ENCODE data around the gene RPS2.

GRCh38 chr16:2001456-2002355, 37.1 kb upstream of the RPS2 start:
- TF ChIP-seq USF2 (CRISPR knock-in tag; IDR thresholded peaks at IDR 0.05): no peak
- TF ChIP-seq IRF1 (CRISPR knock-in tag; IDR thresholded peaks at IDR 0.05): no peak
- no peak for TF ChIP-seq CTCF (IDR thresholded peaks at IDR 0.05)
